GM12878 (cell line): ENCODE measurements around the gene XRCC6. TPM values are rescaled to one million over a fixed set of nuclear protein-coding genes. Genes with fewer than 3 reads are reported as not detected.

Source experiments
- ATF7 ChIP-seq: fragments of 450-650 bp; IDR thresholded peaks from 2 replicates; pipeline ENCODE4 v1.6.1; 2016; ENCODE audit warnings: low read depth, mild to moderate bottlenecking
- BCL11A ChIP-seq: IDR thresholded peaks from 2 replicates; pipeline ENCODE4 v1.6.1; 2011; ENCODE audit warnings: low read depth, low read length
- BHLHE40 ChIP-seq, 2 experiments: fragments of 450-650 bp in 1 of 2; IDR thresholded peaks; 2 replicates each; pipeline ENCODE4 v1.6.1; 2011 to 2017; ENCODE audit warnings: low read depth in 2 of 2, borderline replicate concordance in 1 of 2, improper control_type of control experiment in 1 of 2, low read length in 1 of 2, mild to moderate bottlenecking in 1 of 2
- CBX5 ChIP-seq: sonication (generic); IDR thresholded peaks from 2 replicates; pipeline ENCODE4 v1.6.1; 2016; ENCODE audit warnings: low read depth, moderate library complexity, mild to moderate bottlenecking, inconsistent platforms
- HDGF ChIP-seq: fragments of 450-650 bp; IDR thresholded peaks from 2 replicates; pipeline ENCODE4 v1.6.1; 2016; ENCODE audit warnings: antibody characterized with exemption
- KAT2A ChIP-seq: conservative IDR thresholded peaks from 2 replicates; pipeline ENCODE4 v1.6.1; 2011; ENCODE audit warnings: low read depth, low read length; ENCODE audit not compliant: control insufficient read depth
- MXI1 ChIP-seq: fragments of 150-350 bp; IDR thresholded peaks from 2 replicates; pipeline ENCODE4 v1.6.1; 2011; ENCODE audit warnings: low read depth, mild to moderate bottlenecking, inconsistent platforms, low read length, improper control_type of control experiment
- MYB ChIP-seq: fragments of 150-350 bp; IDR thresholded peaks from 2 replicates; pipeline ENCODE4 v1.6.1; 2014; ENCODE audit warnings: mild to moderate bottlenecking, low read depth, low read length, borderline replicate concordance
- NR2C1 ChIP-seq: fragments of 450-650 bp; IDR thresholded peaks from 2 replicates; pipeline ENCODE4 v1.6.1; 2017; ENCODE audit warnings: antibody characterized with exemption, mild to moderate bottlenecking, moderate library complexity
- POLR2A ChIP-seq: IDR thresholded peaks from 2 replicates; pipeline ENCODE4 v1.6.1; 2011; ENCODE audit warnings: low read depth, mild to moderate bottlenecking, low read length
- POLR2AphosphoS2 ChIP-seq: IDR thresholded peaks from 2 replicates; pipeline ENCODE4 v1.6.1; 2011; ENCODE audit warnings: low read depth, mild to moderate bottlenecking, low read length, improper control_type of control experiment, moderate library complexity
- RAD21 ChIP-seq: IDR thresholded peaks from 2 replicates; pipeline ENCODE4 v1.6.1; 2011; ENCODE audit warnings: mild to moderate bottlenecking, low read depth, low read length, moderate library complexity; ENCODE audit not compliant: insufficient read depth
- RFX5 ChIP-seq: IDR thresholded peaks from 2 replicates; pipeline ENCODE4 v1.6.1; 2011; ENCODE audit warnings: low read depth, low read length, improper control_type of control experiment
- SMAD5 ChIP-seq: IDR thresholded peaks from 2 replicates; pipeline ENCODE4 v1.6.1; 2016; ENCODE audit warnings: antibody characterized with exemption, low read depth
- SMARCA5 ChIP-seq: fragments of 450-650 bp; IDR thresholded peaks from 2 replicates; pipeline ENCODE4 v1.6.1; 2017; ENCODE audit warnings: mild to moderate bottlenecking
- SREBF2 ChIP-seq: IDR thresholded peaks from 2 replicates; pipeline ENCODE4 v1.6.1; 2012; ENCODE audit warnings: mild to moderate bottlenecking, low read length
- STAT1 ChIP-seq: fragments of 450-650 bp; conservative IDR thresholded peaks from 2 replicates; pipeline ENCODE4 v1.6.1; 2014; ENCODE audit warnings: antibody characterized with exemption, mild to moderate bottlenecking
- STAT3 ChIP-seq: IDR thresholded peaks from 2 replicates; pipeline ENCODE4 v1.6.1; 2011; ENCODE audit warnings: low read depth, low read length, improper control_type of control experiment
- TAF1 ChIP-seq: IDR thresholded peaks from 2 replicates; pipeline ENCODE4 v1.6.1; 2011; ENCODE audit warnings: mild to moderate bottlenecking, low read depth, low read length, borderline replicate concordance
- YY1 ChIP-seq: IDR thresholded peaks from 2 replicates; pipeline ENCODE4 v1.6.1; 2011; ENCODE audit warnings: low read depth, mild to moderate bottlenecking, low read length
- ZNF207 ChIP-seq: fragments of 450-650 bp; IDR thresholded peaks from 2 replicates; pipeline ENCODE4 v1.6.1; 2014; ENCODE audit warnings: antibody characterized with exemption, mild to moderate bottlenecking, borderline replicate concordance
- ZNF384 ChIP-seq: IDR thresholded peaks from 2 replicates; pipeline ENCODE4 v1.6.1; 2012; ENCODE audit warnings: low read depth, mild to moderate bottlenecking, low read length, improper control_type of control experiment, borderline replicate concordance
- ZNF622 ChIP-seq: fragments of 450-650 bp; IDR thresholded peaks from 2 replicates; pipeline ENCODE4 v1.6.1; 2017; ENCODE audit warnings: mild to moderate bottlenecking, inconsistent platforms
- ZZZ3 ChIP-seq: IDR thresholded peaks from 2 replicates; pipeline ENCODE4 v1.6.1; 2011; ENCODE audit warnings: low read depth; ENCODE audit not compliant: control insufficient read depth, insufficient read length
- polyA plus RNA-seq, 11 experiments: library from polyadenylated mRNA; depleted of rRNA in 4 of 11; unstranded in 6 of 11; stranded (reverse) in 5 of 11; fragments of >200 nt; fragmentation: Nextera tagmentation in 4 of 11; fragmentation: Illumina TruSeq in 1 of 11; extraction: Ambion mirVana in 4 of 11; extraction: Trizol in 1 of 11; gene quantifications; 1 replicate in 1 of 11; 2 replicates in 10 of 11; pipeline versions ENCODE4 v1.2.1 to v1.2.3, GENCODE V29; 2011 to 2016; ENCODE audit warnings: inconsistent platforms in 2 of 11, missing spikeins in 2 of 11, low read depth in 1 of 11
- total RNA-seq, 4 experiments: library from RNA; depleted of rRNA in 3 of 4; stranded (reverse); fragments of >200 nt in 3 of 4; fragmentation: Illumina TruSeq in 1 of 4; extraction: Trizol in 1 of 4; gene quantifications; 2 replicates each; pipeline versions ENCODE4 v1.2.1 to v1.2.3, GENCODE V29; 2013 to 2021
- TF ChIP-seq, protein P1 (sequence below): fragments of 450-650 bp; formaldehyde crosslinking; IDR thresholded peaks from 2 replicates; pipeline ENCODE4 v1.4.0; 2022; ENCODE audit warnings: mild to moderate bottlenecking, moderate library complexity
- TF ChIP-seq, protein P2 (sequence below): IDR thresholded peaks from 2 replicates; pipeline ENCODE4 v1.6.1; 2012; ENCODE audit warnings: low read depth, low read length, improper control_type of control experiment
- TF ChIP-seq, protein P3 (sequence below): fragments of 450-650 bp; IDR thresholded peaks from 2 replicates; pipeline ENCODE4 v1.6.1; 2017; ENCODE audit warnings: low read depth, mild to moderate bottlenecking, moderate library complexity
- TF ChIP-seq, protein P4 (sequence below): fragments of 450-650 bp; IDR thresholded peaks from 2 replicates; pipeline ENCODE4 v1.6.1; 2016; ENCODE audit warnings: mild to moderate bottlenecking

The XRCC6 gene
- total and polyA plus RNA-seq, 10 of the 15 experiments (the other 5 are each of a cell fraction or from before 2014, with no cell fraction given) = 186 to 718 (median 348) TPM

DNA sequence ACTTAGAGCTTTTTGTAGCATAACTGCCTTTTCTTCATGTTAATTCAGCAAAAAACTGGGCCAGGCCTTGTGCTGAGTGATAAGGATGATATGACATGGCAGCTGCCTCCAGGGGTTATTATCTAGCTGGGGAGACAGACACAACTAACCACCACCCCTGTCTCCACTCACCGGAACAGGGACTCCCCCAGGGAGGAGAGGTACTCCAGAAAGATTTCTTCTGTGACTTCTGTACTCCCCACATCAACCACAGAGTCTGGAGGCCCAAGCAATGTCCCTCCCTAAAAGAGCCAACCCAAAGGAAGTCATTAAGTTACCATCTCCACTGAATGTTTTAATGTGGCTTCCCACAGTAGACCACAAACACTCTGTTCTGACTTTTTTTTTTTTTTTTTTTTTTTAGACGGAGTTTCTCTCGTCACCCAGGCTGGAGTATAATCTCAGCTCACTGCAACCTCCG is 17.2 kb upstream of the XRCC6 start (continued):
- TF ChIP-seq, protein P1, sequence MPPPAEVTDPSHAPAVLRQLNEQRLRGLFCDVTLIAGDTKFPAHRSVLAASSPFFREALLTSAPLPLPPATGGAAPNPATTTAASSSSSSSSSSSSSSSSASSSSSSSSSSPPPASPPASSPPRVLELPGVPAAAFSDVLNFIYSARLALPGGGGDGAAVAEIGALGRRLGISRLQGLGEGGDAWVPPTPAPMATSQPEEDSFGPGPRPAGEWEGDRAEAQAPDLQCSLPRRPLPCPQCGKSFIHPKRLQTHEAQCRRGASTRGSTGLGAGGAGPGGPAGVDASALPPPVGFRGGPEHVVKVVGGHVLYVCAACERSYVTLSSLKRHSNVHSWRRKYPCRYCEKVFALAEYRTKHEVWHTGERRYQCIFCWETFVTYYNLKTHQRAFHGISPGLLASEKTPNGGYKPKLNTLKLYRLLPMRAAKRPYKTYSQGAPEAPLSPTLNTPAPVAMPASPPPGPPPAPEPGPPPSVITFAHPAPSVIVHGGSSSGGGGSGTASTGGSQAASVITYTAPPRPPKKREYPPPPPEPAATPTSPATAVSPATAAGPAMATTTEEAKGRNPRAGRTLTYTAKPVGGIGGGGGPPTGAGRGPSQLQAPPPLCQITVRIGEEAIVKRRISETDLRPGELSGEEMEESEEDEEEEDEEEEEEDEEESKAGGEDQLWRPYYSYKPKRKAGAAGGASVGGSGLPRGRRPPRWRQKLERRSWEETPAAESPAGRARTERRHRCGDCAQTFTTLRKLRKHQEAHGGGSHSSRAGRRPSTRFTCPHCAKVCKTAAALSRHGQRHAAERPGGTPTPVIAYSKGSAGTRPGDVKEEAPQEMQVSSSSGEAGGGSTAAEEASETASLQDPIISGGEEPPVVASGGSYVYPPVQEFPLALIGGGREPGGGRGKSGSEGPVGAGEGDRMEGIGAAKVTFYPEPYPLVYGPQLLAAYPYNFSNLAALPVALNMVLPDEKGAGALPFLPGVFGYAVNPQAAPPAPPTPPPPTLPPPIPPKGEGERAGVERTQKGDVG (CRISPR knock-in tag) = no peak
- no peak for TF ChIP-seq ZNF207
- no peak for TF ChIP-seq NR2C1
- no peak for TF ChIP-seq STAT3
- TF ChIP-seq POLR2AphosphoS2 = no peak
- no peak for TF ChIP-seq SMARCA5
- no peak for TF ChIP-seq ZNF622
- no peak for TF ChIP-seq POLR2A
- peak; percentile 95 for TF ChIP-seq ZNF384
- TF ChIP-seq RAD21 = no peak
- TF ChIP-seq, protein P2, sequence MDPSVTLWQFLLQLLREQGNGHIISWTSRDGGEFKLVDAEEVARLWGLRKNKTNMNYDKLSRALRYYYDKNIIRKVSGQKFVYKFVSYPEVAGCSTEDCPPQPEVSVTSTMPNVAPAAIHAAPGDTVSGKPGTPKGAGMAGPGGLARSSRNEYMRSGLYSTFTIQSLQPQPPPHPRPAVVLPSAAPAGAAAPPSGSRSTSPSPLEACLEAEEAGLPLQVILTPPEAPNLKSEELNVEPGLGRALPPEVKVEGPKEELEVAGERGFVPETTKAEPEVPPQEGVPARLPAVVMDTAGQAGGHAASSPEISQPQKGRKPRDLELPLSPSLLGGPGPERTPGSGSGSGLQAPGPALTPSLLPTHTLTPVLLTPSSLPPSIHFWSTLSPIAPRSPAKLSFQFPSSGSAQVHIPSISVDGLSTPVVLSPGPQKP = no peak
- no peak for TF ChIP-seq TAF1
- TF ChIP-seq MXI1 = no peak
- TF ChIP-seq, protein P3, sequence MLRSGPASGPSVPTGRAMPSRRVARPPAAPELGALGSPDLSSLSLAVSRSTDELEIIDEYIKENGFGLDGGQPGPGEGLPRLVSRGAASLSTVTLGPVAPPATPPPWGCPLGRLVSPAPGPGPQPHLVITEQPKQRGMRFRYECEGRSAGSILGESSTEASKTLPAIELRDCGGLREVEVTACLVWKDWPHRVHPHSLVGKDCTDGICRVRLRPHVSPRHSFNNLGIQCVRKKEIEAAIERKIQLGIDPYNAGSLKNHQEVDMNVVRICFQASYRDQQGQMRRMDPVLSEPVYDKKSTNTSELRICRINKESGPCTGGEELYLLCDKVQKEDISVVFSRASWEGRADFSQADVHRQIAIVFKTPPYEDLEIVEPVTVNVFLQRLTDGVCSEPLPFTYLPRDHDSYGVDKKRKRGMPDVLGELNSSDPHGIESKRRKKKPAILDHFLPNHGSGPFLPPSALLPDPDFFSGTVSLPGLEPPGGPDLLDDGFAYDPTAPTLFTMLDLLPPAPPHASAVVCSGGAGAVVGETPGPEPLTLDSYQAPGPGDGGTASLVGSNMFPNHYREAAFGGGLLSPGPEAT = peak; percentile 80
- no peak for TF ChIP-seq RFX5
- TF ChIP-seq SMAD5 = no peak
- TF ChIP-seq STAT1 = no peak
- TF ChIP-seq, protein P4, sequence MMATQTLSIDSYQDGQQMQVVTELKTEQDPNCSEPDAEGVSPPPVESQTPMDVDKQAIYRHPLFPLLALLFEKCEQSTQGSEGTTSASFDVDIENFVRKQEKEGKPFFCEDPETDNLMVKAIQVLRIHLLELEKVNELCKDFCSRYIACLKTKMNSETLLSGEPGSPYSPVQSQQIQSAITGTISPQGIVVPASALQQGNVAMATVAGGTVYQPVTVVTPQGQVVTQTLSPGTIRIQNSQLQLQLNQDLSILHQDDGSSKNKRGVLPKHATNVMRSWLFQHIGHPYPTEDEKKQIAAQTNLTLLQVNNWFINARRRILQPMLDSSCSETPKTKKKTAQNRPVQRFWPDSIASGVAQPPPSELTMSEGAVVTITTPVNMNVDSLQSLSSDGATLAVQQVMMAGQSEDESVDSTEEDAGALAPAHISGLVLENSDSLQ = peak; percentile 75
- peak; percentile 78 for TF ChIP-seq ATF7
- no peak for TF ChIP-seq MYB
- peak; percentile 78 for TF ChIP-seq BCL11A
- TF ChIP-seq SREBF2 = no peak
- no peak for TF ChIP-seq ZZZ3
- TF ChIP-seq CBX5 = no peak
- no peak for TF ChIP-seq YY1
- no peak for TF ChIP-seq KAT2A
- TF ChIP-seq BHLHE40 (IDR thresholded peaks at IDR 0.05; ENCODE audit: borderline replicate concordance in 1 of 2, low read depth in 2 of 2, low read length in 1 of 2) = peak; percentile 59 to 75; a peak in 3 of 4 replicates
- TF ChIP-seq HDGF = no peak
